ENCODE data around the gene LCA5L. TPM values are rescaled to one million over a fixed set of nuclear protein-coding genes. Genes with fewer than 3 reads are reported as not detected.
A peak's percentile ranks its signal among the peaks of the same experiment; 100 is the strongest.

LCA5L gene
- total and polyA plus RNA-seq, 2 of the 13 experiments (the other 11 are each of a cell fraction or from before 2014, with no cell fraction given), result 0.13 to 0.55 TPM

GRCh38 chr21:39474611-39475010 is 29.0 kb upstream of the LCA5L start:
- intact Hi-C loops (cut with micrococcal nuclease; ENCODE audit: unreplicated experiment), result no loop called here
- Histone ChIP-seq H3K9ac (ENCODE audit: insufficient read depth, low read depth, low read length) (no peak overlapping the region), H3K4me3 (replicated peaks in 1 of 3; ENCODE audit: insufficient read depth in 1 of 3, low read depth in 2 of 3, low read length in 3 of 3) (no peak overlapping the region), H3K27me3 (ENCODE audit: control insufficient read depth in 1 of 2, insufficient read depth in 2 of 2, low read length in 2 of 2) (no peaks in the 10 kb centered on the region), H3K79me2 (ENCODE audit: insufficient read depth, low read length) (no peaks in the 10 kb centered on the region), H3K36me3 (replicated peaks in 1 of 2; ENCODE audit: control insufficient read depth in 1 of 2, insufficient read depth in 2 of 2, low read length in 2 of 2) (no peaks in the 10 kb centered on the region), H3K27ac (ENCODE audit: extremely low read length, insufficient read depth, low read length) (no peak overlapping the region), H3K9me3 (ENCODE audit: low read length) (no peaks in the 10 kb centered on the region), H3K4me2 (ENCODE audit: low read depth, low read length) (no peak overlapping the region), H4K20me1 (ENCODE audit: insufficient read depth, low read length) (no peaks in the 10 kb centered on the region), H2AFZ (ENCODE audit: low read length) (no peak overlapping the region), H3K4me1 (ENCODE audit: insufficient read depth, low read length) (no peaks in the 10 kb centered on the region)
- FAIRE-seq (no peak), DNase-seq (ENCODE audit: low spot score) (no peak), ATAC-seq (no peak)
- 12% methylated on average over 2 of the region's 2 CpGs for WGBS (ENCODE audit: low lambda C conversion rate)
- in situ Hi-C loops (cut with HindIII; ENCODE audit: extremely low pct_ligation_motif_present, low pct_unique_long_range_greater_than_20kb), result no loop called here
- BruUV-seq (replicated peaks), result no TSS peak
- POLR2A ChIA-PET, result no interaction called here
- TF ChIP-seq ZNF567 (CRISPR knock-in tag; IDR thresholded peaks at IDR 0.05; ENCODE audit: borderline replicate concordance) (no peak), ZNF703 (CRISPR knock-in tag; IDR thresholded peaks at IDR 0.05; ENCODE audit: borderline replicate concordance) (no peak), YY1 (IDR thresholded peaks at IDR 0.05; ENCODE audit: insufficient read depth, insufficient replicate concordance, low read depth, low read length) (no peak), MAFK (conservative IDR thresholded peaks at IDR 0.05 in 1 of 2, IDR thresholded peaks at IDR 0.05 in 1 of 2; ENCODE audit: low read length in 2 of 2) (0 out of 4 replicates have a peak, but pooled peaks of 1 of the 2 experiments have one; percentile 17)
- CTCF ChIA-PET (ENCODE audit: low intra/inter-chr PET ratio, low total read pairs), result no interaction called here

GRCh38 chr21:39472786-39473185 is 27.2 kb upstream of the LCA5L start:
- H3K36me3 ChIP-seq (replicated peaks in 1 of 2; ENCODE audit: control insufficient read depth in 1 of 2, insufficient read depth in 2 of 2, low read length in 2 of 2), result no peaks in the 10 kb centered on the region
- intact Hi-C loops (cut with micrococcal nuclease; ENCODE audit: unreplicated experiment) (no loop called here), in situ Hi-C loops (cut with HindIII; ENCODE audit: extremely low pct_ligation_motif_present, low pct_unique_long_range_greater_than_20kb) (no loop called here)
- H3K9ac ChIP-seq (ENCODE audit: insufficient read depth, low read depth, low read length), result no peak overlapping the region
- whole genome bisulfite sequencing (ENCODE audit: low lambda C conversion rate), result 44% methylated on average over 4 of the region's 4 CpGs
- DNase-seq (ENCODE audit: low spot score), result no peak
- FAIRE-seq, result no peak
- TF ChIP-seq BATF2 (CRISPR knock-in tag; IDR thresholded peaks at IDR 0.05) (no peak), KAT8 (CRISPR knock-in tag; IDR thresholded peaks at IDR 0.05) (no peak), MAFK (conservative IDR thresholded peaks at IDR 0.05 in 1 of 2, IDR thresholded peaks at IDR 0.05 in 1 of 2; ENCODE audit: low read length in 2 of 2) (peak; percentile 26 to 57; a peak in 3 of 4 replicates)
- no peak overlapping the region for H3K4me2 ChIP-seq (ENCODE audit: low read depth, low read length)
- no peaks in the 10 kb centered on the region for H3K4me1 ChIP-seq (ENCODE audit: insufficient read depth, low read length)
- H3K79me2 ChIP-seq (ENCODE audit: insufficient read depth, low read length), result no peaks in the 10 kb centered on the region
- H4K20me1 ChIP-seq (ENCODE audit: insufficient read depth, low read length), result no peaks in the 10 kb centered on the region
- no peak overlapping the region for H2AFZ ChIP-seq (ENCODE audit: low read length)
- ChIA-PET POLR2A (no interaction called here), CTCF (ENCODE audit: low intra/inter-chr PET ratio, low total read pairs) (no interaction called here)
- ATAC-seq, result no peak
- no peak overlapping the region for H3K4me3 ChIP-seq (replicated peaks in 1 of 3; ENCODE audit: insufficient read depth in 1 of 3, low read depth in 2 of 3, low read length in 3 of 3)
- BruUV-seq (replicated peaks), result no TSS peak
- H3K27me3 ChIP-seq (ENCODE audit: control insufficient read depth in 1 of 2, insufficient read depth in 2 of 2, low read length in 2 of 2), result no peaks in the 10 kb centered on the region
- no peaks in the 10 kb centered on the region for H3K9me3 ChIP-seq (ENCODE audit: low read length)
- no peak overlapping the region for H3K27ac ChIP-seq (ENCODE audit: extremely low read length, insufficient read depth, low read length)
